Bronchial epithelial cell (primary cell): ENCODE data around the gene AIFM1. TPM values are rescaled to one million over a fixed set of nuclear protein-coding genes. Genes with fewer than 3 reads are reported as not detected.
A peak's percentile ranks its signal among the peaks of the same experiment; 100 is the strongest.

Experiments
- DNase-seq: peaks from one replicate; pipeline ENCODE4 v3.0.0-alpha.2; 2010; ENCODE audit warnings: low read depth
- FAIRE-seq: peaks from 2 replicates; lab custom pipeline; 2011; peaks lifted over from hg19 to GRCh38; lab: Jason Lieb, UNC
- H3K27me3 ChIP-seq: 2 replicates; pipeline ENCODE4 v1.5.1; 2011; ENCODE audit warnings: low read length; ENCODE audit not compliant: control insufficient read depth, insufficient read depth
- H3K36me3 ChIP-seq: 2 replicates; pipeline ENCODE4 v1.5.1; 2011; ENCODE audit warnings: low read length; ENCODE audit not compliant: control insufficient read depth, insufficient read depth
- H3K4me3 ChIP-seq: 2 replicates; pipeline ENCODE4 v1.5.1; 2011; ENCODE audit warnings: mild to moderate bottlenecking, low read depth, low read length, control low read depth
- CTCF ChIP-seq: IDR thresholded peaks from 2 replicates; pipeline ENCODE4 v1.5.1; 2011; ENCODE audit warnings: mild to moderate bottlenecking, moderate library complexity, low read length, control low read depth, inconsistent platforms; ENCODE audit not compliant: insufficient read depth, severe bottlenecking
- total RNA-seq: library from RNA; depleted of rRNA; stranded (reverse); fragments of >200 nt; gene quantifications from 2 replicates; pipeline ENCODE4 v1.2.1, GENCODE V29; 2014

The AIFM1 gene
- total RNA-seq, 1 donor from 2014 or later, result 26.6 TPM

DNA sequence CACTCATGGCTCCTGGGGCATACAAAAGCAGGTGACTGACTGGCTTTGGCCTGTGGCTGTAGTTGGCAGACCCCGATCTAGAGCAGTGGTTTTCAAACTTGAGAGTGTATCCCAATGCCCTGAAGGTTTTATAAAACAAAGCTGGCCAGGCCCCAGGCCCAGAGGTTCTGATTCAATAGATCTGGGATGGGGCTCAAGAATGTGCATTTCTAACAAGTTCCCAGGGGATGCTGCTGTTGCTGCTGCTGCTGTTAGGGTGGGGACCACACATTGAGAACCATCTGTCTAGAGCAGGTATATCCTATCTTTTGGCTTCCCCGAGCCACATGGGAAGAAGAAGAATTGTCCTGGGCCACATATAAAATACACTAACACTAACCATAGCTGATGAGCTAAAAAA is 7.3 kb downstream of the AIFM1 start:
- no peak for DNase-seq
- Histone ChIP-seq H3K36me3 (no peaks in the 10 kb centered on the region), H3K4me3 (no peak overlapping the region), H3K27me3 (no peaks in the 10 kb centered on the region)
- no peak for FAIRE-seq
- no peak for TF ChIP-seq CTCF

DNA sequence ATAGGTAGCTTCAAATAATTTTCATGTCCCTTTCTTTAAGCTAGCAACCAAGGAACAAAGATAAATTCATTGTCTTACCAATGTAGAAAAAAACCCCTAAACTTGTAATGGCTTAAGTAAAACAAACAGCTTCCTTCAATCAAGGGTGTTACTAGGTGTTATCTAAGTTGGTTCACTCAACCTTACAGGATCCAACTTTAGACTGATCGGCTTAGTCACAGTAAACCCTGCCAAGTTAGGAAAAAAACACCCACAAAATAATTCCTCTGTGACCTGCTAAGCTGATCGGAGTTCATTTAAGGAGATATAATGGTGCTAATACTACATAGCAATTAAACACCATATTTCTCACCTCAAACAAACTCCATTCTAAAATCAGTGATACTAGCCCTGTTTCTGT is 10.1 kb downstream of the AIFM1 start:
- no peaks in the 10 kb centered on the region for H3K27me3 ChIP-seq
- no peak overlapping the region for H3K4me3 ChIP-seq
- DNase-seq, result peak; percentile 8
- no peaks in the 10 kb centered on the region for H3K36me3 ChIP-seq
- no peak for TF ChIP-seq CTCF
- FAIRE-seq, result no peak

- DNase-seq (no peak), FAIRE-seq (no peak)
- H3K36me3 ChIP-seq, result no peaks in the 10 kb centered on the region
These were observed 18.0 kb downstream of the AIFM1 start for GRCh38 chrX:130147631-130148030.

DNA sequence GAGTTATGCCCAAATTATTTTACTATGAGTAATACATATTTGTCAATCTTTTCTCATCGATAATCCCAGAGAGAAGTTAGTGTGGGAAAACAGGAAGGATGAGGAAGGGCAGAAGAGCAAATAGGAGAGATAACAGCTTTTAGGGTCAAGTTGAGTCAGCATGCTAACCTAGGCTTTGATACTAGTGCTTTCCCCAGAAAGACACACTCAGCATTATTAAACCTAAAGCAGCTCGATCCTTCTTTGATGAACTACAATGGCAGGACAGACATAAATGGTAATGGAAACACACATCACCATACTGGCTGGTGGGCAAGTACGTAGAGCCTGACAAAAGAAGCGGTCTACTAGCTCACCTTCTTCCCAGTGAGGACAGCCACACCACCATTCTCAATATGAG is 20.5 kb downstream of the AIFM1 start:
- Histone ChIP-seq H3K36me3 (peaks cover 3% of the 10 kb centered on the region), H3K27me3 (no peaks in the 10 kb centered on the region)
- FAIRE-seq, result no peak

More at GRCh38 chrX:130147631-130148030, 18.0 kb downstream of the AIFM1 start:
- H3K4me3 ChIP-seq, result no peak overlapping the region
- H3K27me3 ChIP-seq, result no peaks in the 10 kb centered on the region
- TF ChIP-seq CTCF, result no peak

GRCh38 chrX:130144509-130144908 is 21.1 kb downstream of the AIFM1 start:
- Histone ChIP-seq H3K27me3 (no peaks in the 10 kb centered on the region), H3K36me3 (peaks cover 3% of the 10 kb centered on the region), H3K4me3 (no peak overlapping the region)
- FAIRE-seq (no peak), DNase-seq (peak; percentile 47)
- no peak for TF ChIP-seq CTCF

More for the DNA sequence above, 20.5 kb downstream of the AIFM1 start:
- no peak for TF ChIP-seq CTCF
- no peak overlapping the region for H3K4me3 ChIP-seq
- DNase-seq, result peak; percentile 32
